Activated CD4-positive, alpha-beta memory T cell treated with anti-CD3 and anti-CD28 coated beads, Interleukin-2, amount 10 ng/mL, durations not matched to agents 7 days and 5 days (primary cell): ENCODE results near the gene CCDC6. TPM values are rescaled to one million over a fixed set of nuclear protein-coding genes. Genes with fewer than 3 reads are reported as not detected.

Experiments
- CTCF ChIA-PET: fragments of 350-600 bp; sonication (Branson Sonifier 250); formaldehyde crosslinking; loops from one replicate; lab custom pipeline; 2021; ENCODE audit warnings: antibody characterized with exemption, inconsistent platforms; lab: Charles Lee
- POLR2A ChIA-PET: fragments of 350-600 bp; sonication (Branson Sonifier 250); formaldehyde crosslinking; loops from one replicate; lab custom pipeline; 2021; ENCODE audit warnings: antibody characterized with exemption; lab: Charles Lee
- DNase-seq: peaks from one replicate; pipeline ENCODE4 v3.0.0-alpha.2; 2020
- H3K27ac Mint-ChIP-seq: one replicate; pipeline ENCODE4 v1.8.0; 2021; ENCODE audit warnings: mild to moderate bottlenecking, mixed read lengths
- H3K27me3 Mint-ChIP-seq: one replicate; pipeline ENCODE4 v1.8.0; 2021; ENCODE audit warnings: mixed read lengths
- H3K36me3 Mint-ChIP-seq: one replicate; pipeline ENCODE4 v1.8.0; 2021; ENCODE audit warnings: low read depth, mixed read lengths
- H3K4me1 Mint-ChIP-seq: one replicate; pipeline ENCODE4 v1.8.0; 2021; ENCODE audit warnings: mixed read lengths
- H3K4me3 Mint-ChIP-seq: one replicate; pipeline ENCODE4 v1.8.0; 2021; ENCODE audit warnings: mild to moderate bottlenecking, mixed read lengths
- H3K9me3 Mint-ChIP-seq: one replicate; pipeline ENCODE4 v1.8.0; 2021; ENCODE audit warnings: mixed read lengths
- total RNA-seq, 2 experiments: library from RNA; stranded (reverse); gene quantifications; one replicate each; pipeline ENCODE4 v1.2.3, GENCODE V29; 2021

Gene CCDC6
- total RNA-seq, 2 experiments from 2014 or later = 22.4 to 22.6 TPM

DNA sequence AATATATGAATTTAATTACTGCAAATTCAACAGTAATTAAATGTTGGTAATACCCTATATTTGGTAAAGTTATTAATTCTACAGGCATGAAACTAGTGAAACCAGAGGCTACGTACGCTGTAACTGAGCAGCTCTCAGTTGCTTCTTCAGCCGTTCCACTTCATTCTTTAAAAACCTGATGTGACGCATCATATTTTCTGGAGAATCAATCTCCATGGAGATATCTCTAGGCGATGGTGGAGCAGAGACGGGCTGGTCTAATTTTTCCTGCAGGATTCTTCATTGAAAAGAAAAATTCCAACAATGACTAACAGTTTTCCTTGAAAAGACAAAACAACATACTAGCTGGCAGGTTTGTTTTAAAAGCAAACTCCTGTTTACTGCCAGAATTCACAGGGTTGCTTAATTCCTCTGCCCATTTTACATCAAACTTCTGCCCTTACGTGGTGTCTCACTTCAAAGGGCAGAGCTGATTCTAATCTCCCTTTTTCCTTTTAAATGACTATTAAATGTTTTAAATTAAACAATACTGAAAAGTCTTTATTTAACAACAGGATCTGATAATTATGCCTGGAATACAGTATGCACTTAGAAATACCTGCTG lies 93.7 kb downstream of the CCDC6 start:
- H3K36me3 Mint-ChIP-seq = peaks cover 15% of the 10 kb centered on the region
- peaks cover 5% of the 10 kb centered on the region for H3K4me1 Mint-ChIP-seq
- H3K27ac Mint-ChIP-seq = no peak overlapping the region
- DNase-seq = no peak
- H3K4me3 Mint-ChIP-seq = no peak overlapping the region
- no peaks in the 10 kb centered on the region for H3K27me3 Mint-ChIP-seq
- ChIA-PET CTCF (interaction anchor here (0.7 to 1.8 kb wide), 3 partner anchors 13 to 653 kb away, joined by 3 to 7 read pairs (median 5); no protein-coding TSS in a partner anchor), POLR2A (no interaction called here)
- H3K9me3 Mint-ChIP-seq = no peaks in the 10 kb centered on the region

DNA sequence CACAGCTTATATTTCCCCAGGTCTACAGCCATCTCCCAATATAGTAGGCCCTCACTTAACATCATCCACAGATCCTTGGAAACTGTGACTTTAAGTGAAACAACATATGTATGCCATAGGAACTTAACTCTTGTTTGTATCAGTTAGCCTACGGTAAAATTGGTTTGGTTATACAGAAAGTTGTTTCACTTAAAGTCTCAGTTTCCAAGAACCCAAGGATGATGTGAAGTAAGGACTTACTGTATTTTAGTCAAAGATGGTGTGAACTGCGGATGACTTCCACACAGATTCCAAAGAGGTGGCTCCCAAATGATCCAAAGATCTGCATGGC lies 96.7 kb downstream of the CCDC6 start:
- Mint-ChIP-seq H3K27ac (no peak overlapping the region), H3K27me3 (no peaks in the 10 kb centered on the region), H3K4me1 (peaks cover 3% of the 10 kb centered on the region), H3K36me3 (peaks cover 24% of the 10 kb centered on the region), H3K4me3 (no peak overlapping the region), H3K9me3 (no peaks in the 10 kb centered on the region)
- ChIA-PET CTCF (interaction anchor here (1.1 to 3.5 kb wide), 4 partner anchors 10 to 184 kb away, joined by 3 to 27 read pairs (median 10); partner anchors contain the start of genes CCDC6 and SLC16A9), POLR2A (no interaction called here)
- DNase-seq = no peak

DNA sequence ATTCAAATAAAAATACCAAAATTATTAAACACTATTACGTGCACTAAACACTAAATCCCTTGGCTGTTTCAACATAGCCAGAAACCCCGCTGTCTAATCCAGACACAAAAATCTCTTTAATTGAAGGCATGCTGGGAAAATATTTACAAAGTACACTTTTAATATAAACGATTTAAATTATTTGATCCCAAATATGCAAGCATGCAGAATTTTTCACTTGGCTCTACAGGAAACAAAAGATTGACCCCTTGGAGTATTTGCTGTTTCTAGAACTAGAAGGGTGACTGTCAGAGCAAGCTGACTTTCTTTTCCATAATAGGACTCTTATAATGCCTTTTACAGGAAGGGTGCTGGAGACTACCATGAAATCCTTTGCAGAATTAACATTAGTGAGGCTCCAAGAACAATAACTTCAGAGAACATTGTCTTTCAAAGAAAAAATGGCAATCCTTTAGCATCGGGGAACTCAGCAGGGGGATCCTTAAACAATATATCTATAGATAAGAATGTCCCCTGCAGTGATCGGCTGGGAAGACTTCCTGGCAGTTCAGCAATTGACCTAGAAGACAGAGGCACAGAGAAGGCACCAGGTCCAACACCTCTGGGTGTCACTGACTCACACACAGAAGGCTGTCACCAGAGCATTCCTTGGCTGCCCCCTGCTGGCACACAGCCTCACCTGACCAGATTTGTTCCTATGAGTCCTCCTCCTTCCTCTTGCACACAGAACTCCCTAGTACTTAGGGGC lies 97.3 kb downstream of the CCDC6 start:
- POLR2A ChIA-PET = no interaction called here
- H3K27ac Mint-ChIP-seq = no peak overlapping the region

GRCh38 chr10:59807629-59808620 lies 98.4 kb downstream of the CCDC6 start:
- H3K27ac Mint-ChIP-seq = no peak overlapping the region
- ChIA-PET POLR2A (no interaction called here), CTCF (interaction anchor here (0.7 to 3.5 kb wide), 7 partner anchors 9 to 186 kb away, joined by 3 to 27 read pairs (median 5); partner anchors contain the start of genes CCDC6 and SLC16A9)
- peaks cover 3% of the 10 kb centered on the region for H3K4me1 Mint-ChIP-seq
- H3K27me3 Mint-ChIP-seq = no peaks in the 10 kb centered on the region
- DNase-seq = no peak
- H3K4me3 Mint-ChIP-seq = no peak overlapping the region
- H3K9me3 Mint-ChIP-seq = no peaks in the 10 kb centered on the region
- H3K36me3 Mint-ChIP-seq = peaks cover 36% of the 10 kb centered on the region

More for the DNA sequence above, 97.3 kb downstream of the CCDC6 start:
- H3K27me3 Mint-ChIP-seq = no peaks in the 10 kb centered on the region
- H3K4me3 Mint-ChIP-seq = no peak overlapping the region
- H3K36me3 Mint-ChIP-seq = peaks cover 29% of the 10 kb centered on the region
- H3K4me1 Mint-ChIP-seq = peaks cover 3% of the 10 kb centered on the region
- H3K9me3 Mint-ChIP-seq = no peaks in the 10 kb centered on the region
- peak; percentile 79 for DNase-seq
- CTCF ChIA-PET = interaction anchor here (0.7 to 3.5 kb wide), 8 partner anchors 10 to 187 kb away, joined by 3 to 27 read pairs (median 5); partner anchors contain the start of genes CCDC6 and SLC16A9

DNA sequence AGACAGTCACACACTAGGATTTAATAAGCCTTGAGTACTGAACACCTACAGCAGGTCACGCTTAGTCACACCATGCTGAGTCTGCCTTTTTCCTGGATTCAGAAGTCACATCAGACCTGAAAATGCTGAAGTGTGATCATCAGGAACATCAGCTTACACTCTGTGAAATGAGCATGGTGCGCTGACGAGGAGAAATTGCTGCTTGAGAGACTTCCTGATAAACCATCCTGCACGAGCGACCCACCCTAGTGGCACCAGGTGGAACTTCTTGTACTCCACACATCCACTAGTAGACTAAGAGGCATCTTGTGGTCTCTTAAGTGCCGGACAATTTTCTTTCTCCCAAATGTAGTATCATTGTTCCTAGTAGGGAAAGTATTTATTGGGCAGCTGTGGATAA lies 101.3 kb downstream of the CCDC6 start:
- Mint-ChIP-seq H3K4me3 (no peak overlapping the region), H3K4me1 (peaks cover 6% of the 10 kb centered on the region), H3K27me3 (no peaks in the 10 kb centered on the region), H3K27ac (no peak overlapping the region), H3K36me3 (peaks cover 43% of the 10 kb centered on the region), H3K9me3 (no peaks in the 10 kb centered on the region)
- peak; percentile 20 for DNase-seq
- CTCF ChIA-PET = interaction anchor here (0.6 to 1.4 kb wide), 2 partner anchors 51 to 179 kb away, joined by 4 to 7 read pairs; no protein-coding TSS in a partner anchor
- POLR2A ChIA-PET = no interaction called here

- DNase-seq = no peak
- ChIA-PET CTCF (interaction anchor here (1.4 kb wide), 1 partner anchor 178 kb away, joined by 4 read pairs; no protein-coding TSS in a partner anchor), POLR2A (no interaction called here)
- no peak overlapping the region for H3K4me3 Mint-ChIP-seq
- H3K9me3 Mint-ChIP-seq = no peaks in the 10 kb centered on the region
- H3K27ac Mint-ChIP-seq = no peak overlapping the region
- H3K27me3 Mint-ChIP-seq = no peaks in the 10 kb centered on the region
- H3K36me3 Mint-ChIP-seq = peaks cover 47% of the 10 kb centered on the region
- H3K4me1 Mint-ChIP-seq = peaks cover 3% of the 10 kb centered on the region
Measured at GRCh38 chr10:59804220-59804619, 102.1 kb downstream of the CCDC6 start.

DNA sequence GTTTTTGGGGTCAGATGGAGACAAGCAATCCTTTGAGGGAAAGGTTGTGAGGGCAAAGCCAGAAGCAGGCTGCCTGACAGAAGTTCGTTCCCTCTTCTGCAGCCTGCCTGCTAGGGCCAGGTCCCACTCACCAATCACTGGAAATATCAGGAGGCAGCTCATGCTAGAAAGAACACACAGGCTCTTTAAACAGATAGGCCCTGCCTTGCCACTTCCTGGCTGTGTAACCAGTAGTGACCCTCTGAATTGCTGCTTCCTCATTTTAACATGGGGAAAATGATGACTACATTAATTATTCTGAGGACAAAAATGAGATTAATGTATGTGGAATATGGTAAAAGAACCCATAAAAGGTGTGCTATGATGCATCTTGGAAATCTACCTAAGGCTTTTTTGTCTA lies 102.6 kb downstream of the CCDC6 start:
- Mint-ChIP-seq H3K4me3 (no peak overlapping the region), H3K36me3 (peaks cover 47% of the 10 kb centered on the region), H3K9me3 (no peaks in the 10 kb centered on the region), H3K27ac (no peak overlapping the region), H3K4me1 (peaks cover 3% of the 10 kb centered on the region), H3K27me3 (no peaks in the 10 kb centered on the region)
- ChIA-PET CTCF (no interaction called here), POLR2A (no interaction called here)
- no peak for DNase-seq

GRCh38 chr10:59801171-59801570 lies 105.2 kb downstream of the CCDC6 start:
- H3K4me3 Mint-ChIP-seq = no peak overlapping the region
- DNase-seq = no peak
- peaks cover 52% of the 10 kb centered on the region for H3K36me3 Mint-ChIP-seq
- H3K4me1 Mint-ChIP-seq = peaks cover 3% of the 10 kb centered on the region
- ChIA-PET POLR2A (no interaction called here), CTCF (interaction anchor here (3.6 kb wide), 1 partner anchor 8 kb away, joined by 14 read pairs; no protein-coding TSS in a partner anchor)
- H3K9me3 Mint-ChIP-seq = no peaks in the 10 kb centered on the region
- H3K27ac Mint-ChIP-seq = no peak overlapping the region
- no peaks in the 10 kb centered on the region for H3K27me3 Mint-ChIP-seq

- CTCF ChIA-PET = interaction anchor here (0.5 to 3.6 kb wide), 3 partner anchors 9 to 173 kb away, joined by 5 to 14 read pairs (median 7); no protein-coding TSS in a partner anchor
- no peak overlapping the region for H3K27ac Mint-ChIP-seq
- no peak for DNase-seq
- peaks cover 57% of the 10 kb centered on the region for H3K36me3 Mint-ChIP-seq
- no peak overlapping the region for H3K4me3 Mint-ChIP-seq
- no peaks in the 10 kb centered on the region for H3K9me3 Mint-ChIP-seq
- H3K27me3 Mint-ChIP-seq = no peaks in the 10 kb centered on the region
- POLR2A ChIA-PET = interaction anchor here (1.2 kb wide), 1 partner anchor 20 kb away, joined by 3 read pairs; no protein-coding TSS in a partner anchor
- peaks cover 3% of the 10 kb centered on the region for H3K4me1 Mint-ChIP-seq
Measured at GRCh38 chr10:59799421-59799820, 106.9 kb downstream of the CCDC6 start.

GRCh38 chr10:59793919-59794318 lies 112.4 kb downstream of the CCDC6 start:
- no peaks in the 10 kb centered on the region for H3K9me3 Mint-ChIP-seq
- no peak overlapping the region for H3K4me3 Mint-ChIP-seq
- H3K27me3 Mint-ChIP-seq = no peaks in the 10 kb centered on the region
- POLR2A ChIA-PET = interaction anchor here (1.4 kb wide), 1 partner anchor 13 kb away, joined by 3 read pairs; no protein-coding TSS in a partner anchor
- H3K4me1 Mint-ChIP-seq = no peaks in the 10 kb centered on the region
- H3K27ac Mint-ChIP-seq = no peak overlapping the region
- peaks cover 59% of the 10 kb centered on the region for H3K36me3 Mint-ChIP-seq
- CTCF ChIA-PET = no interaction called here
- DNase-seq = no peak

DNA sequence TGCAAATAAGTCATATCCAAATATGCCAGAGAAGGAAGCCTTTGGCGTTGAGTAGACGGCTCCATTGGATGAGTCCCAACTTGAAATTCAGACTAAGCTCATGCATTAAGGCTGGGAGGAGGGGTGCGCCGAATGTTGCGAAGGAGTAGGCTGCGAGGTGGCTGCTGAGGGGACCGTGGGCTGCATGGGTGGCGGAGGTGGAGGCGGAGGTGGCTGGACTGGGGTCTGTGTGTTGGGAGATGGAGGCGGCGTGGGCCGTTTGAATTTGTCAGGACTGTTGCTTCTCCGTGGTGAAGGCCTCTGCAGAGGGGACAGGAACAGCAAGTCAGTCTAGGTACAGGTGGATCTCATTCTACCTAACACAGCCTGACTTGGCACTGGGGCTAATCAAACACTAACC lies 113.5 kb downstream of the CCDC6 start:
- Mint-ChIP-seq H3K4me3 (no peak overlapping the region), H3K4me1 (no peaks in the 10 kb centered on the region), H3K27me3 (no peaks in the 10 kb centered on the region), H3K36me3 (peaks cover 52% of the 10 kb centered on the region), H3K9me3 (no peaks in the 10 kb centered on the region), H3K27ac (no peak overlapping the region)
- ChIA-PET CTCF (interaction anchor here (0.7 kb wide), 1 partner anchor 334 kb away, joined by 3 read pairs; no protein-coding TSS in a partner anchor), POLR2A (no interaction called here)
- no peak for DNase-seq

DNA sequence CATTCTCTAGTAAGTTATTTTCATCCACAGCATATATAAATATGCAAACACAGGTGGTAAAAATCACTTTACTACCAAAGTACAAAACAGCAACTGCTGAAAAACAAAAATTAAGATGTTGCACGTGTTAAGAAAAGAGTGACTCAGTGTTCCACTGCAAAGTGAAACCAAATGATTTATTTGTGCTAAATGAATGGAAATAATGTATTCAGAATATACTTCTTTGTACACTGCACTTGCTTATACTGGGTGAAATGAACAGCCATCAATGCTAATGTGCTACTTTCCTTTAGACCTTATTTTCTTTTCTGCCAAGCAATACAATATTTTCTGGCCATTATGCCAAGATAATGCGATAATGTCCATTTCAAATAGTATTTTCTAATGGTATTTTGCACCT lies 114.8 kb downstream of the CCDC6 start:
- Mint-ChIP-seq H3K27me3 (no peaks in the 10 kb centered on the region), H3K27ac (no peak overlapping the region), H3K4me3 (no peak overlapping the region), H3K9me3 (no peaks in the 10 kb centered on the region), H3K4me1 (no peaks in the 10 kb centered on the region), H3K36me3 (peaks cover 43% of the 10 kb centered on the region)
- no peak for DNase-seq
- CTCF ChIA-PET = no interaction called here
- POLR2A ChIA-PET = no interaction called here
